Immature natural killer cell (primary cell): ENCODE measurements around the gene APBA1. TPM values are rescaled to one million over a fixed set of nuclear protein-coding genes. Genes with fewer than 3 reads are reported as not detected.

Source experiments
- DNase-seq, 3 donors: peaks; one replicate each; pipeline ENCODE4 v3.0.0; 2022; ENCODE audit warnings: mixed read lengths in 1 of 3
- H3K27ac Mint-ChIP-seq, 6 donors: one replicate each; pipeline ENCODE4 v1.8.0; 2020; ENCODE audit warnings: mixed read lengths in 6 of 6, mild to moderate bottlenecking in 5 of 6, inconsistent platforms in 4 of 6, moderate library complexity in 3 of 6
- H3K27me3 Mint-ChIP-seq, 3 donors: one replicate each; pipeline ENCODE4 v1.8.0; 2020 to 2021; ENCODE audit warnings: low read depth in 3 of 3, mild to moderate bottlenecking in 3 of 3, mixed read lengths in 3 of 3, moderate library complexity in 3 of 3, inconsistent platforms in 1 of 3
- H3K36me3 Mint-ChIP-seq, 3 donors: one replicate each; pipeline ENCODE4 v1.8.0; 2020; ENCODE audit warnings: mixed read lengths in 3 of 3, inconsistent platforms in 2 of 3, mild to moderate bottlenecking in 2 of 3
- H3K4me1 Mint-ChIP-seq, 2 donors: one replicate each; pipeline ENCODE4 v1.8.0; 2020; ENCODE audit warnings: inconsistent platforms in 2 of 2, mild to moderate bottlenecking in 2 of 2, mixed read lengths in 2 of 2, moderate library complexity in 1 of 2
- H3K4me3 Mint-ChIP-seq, 5 donors: one replicate each; pipeline ENCODE4 v1.8.0; 2020; ENCODE audit warnings: mild to moderate bottlenecking in 5 of 5, mixed read lengths in 5 of 5, inconsistent platforms in 3 of 5, moderate library complexity in 3 of 5
- H3K9me3 Mint-ChIP-seq, 6 donors: one replicate each; pipeline ENCODE4 v1.8.0; 2020; ENCODE audit warnings: mild to moderate bottlenecking in 6 of 6, mixed read lengths in 6 of 6, inconsistent platforms in 4 of 6, moderate library complexity in 3 of 6
- polyA plus RNA-seq, 3 donors: library from polyadenylated mRNA; unstranded; fragments of 300-500 nt; fragmentation: Illumina TruSeq; gene quantifications; one replicate each; pipeline ENCODE4 v1.2.3, GENCODE V29; 2021

The APBA1 gene
- not detected for polyA plus RNA-seq

DNA sequence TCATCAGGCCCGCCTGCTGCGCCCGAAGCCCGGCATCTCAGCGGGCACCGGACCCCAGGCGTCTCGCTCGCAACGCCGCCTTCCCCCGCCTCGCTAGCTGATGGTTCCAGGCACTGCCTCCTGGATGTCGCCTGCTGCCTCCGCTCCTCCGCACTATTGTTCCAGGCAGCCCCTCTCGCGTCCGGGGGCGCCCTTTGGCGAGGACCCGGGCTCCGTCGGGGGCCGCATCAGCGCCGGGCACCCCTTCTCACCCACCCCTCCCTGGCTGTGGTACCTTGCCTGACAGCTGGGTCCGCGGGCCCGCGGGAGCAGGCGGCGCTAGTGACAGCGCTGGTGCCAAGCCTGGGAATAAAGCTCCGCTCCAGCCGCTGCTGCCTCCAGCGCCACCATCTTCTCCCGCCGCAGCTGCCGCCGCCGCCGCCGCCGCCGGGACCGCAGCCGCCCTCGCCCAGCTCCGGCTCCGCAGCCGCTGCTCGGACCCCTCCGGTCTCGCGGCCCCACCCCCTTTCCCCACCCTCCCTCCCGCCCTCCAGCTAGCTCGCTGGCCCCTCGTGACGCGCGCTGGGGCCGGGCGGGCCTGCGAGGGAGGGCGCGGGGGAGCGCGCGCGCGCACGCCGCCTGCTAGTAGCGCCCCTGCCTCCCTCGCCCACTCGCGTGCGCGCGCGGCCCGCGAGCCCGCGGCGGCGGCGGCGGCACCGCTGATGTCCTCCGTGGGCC lies at the start of gene APBA1:
Gene APBA1 (minus strand): TSS at position 493 of the 717 bp plus-strand sequence.
- peaks cover 19 to 24% of the 10 kb centered on the region in 2 donors for H3K4me1 Mint-ChIP-seq
- H3K36me3 Mint-ChIP-seq, result no peaks in the 10 kb centered on the region
- H3K4me3 Mint-ChIP-seq, result peak within 1 kb of the TSS; percentile 78 to 87 (median 79)
- H3K9me3 Mint-ChIP-seq, result no peaks in the 10 kb centered on the region
- peaks cover 0 to 10% (median 8%) of the 10 kb centered on the region in 3 donors for H3K27me3 Mint-ChIP-seq
- DNase-seq, result peak; percentile 46 to 51 (median 48)
- peak within 1 kb of the TSS in 2 of 6 donors; percentile 26 to 69 for H3K27ac Mint-ChIP-seq

DNA sequence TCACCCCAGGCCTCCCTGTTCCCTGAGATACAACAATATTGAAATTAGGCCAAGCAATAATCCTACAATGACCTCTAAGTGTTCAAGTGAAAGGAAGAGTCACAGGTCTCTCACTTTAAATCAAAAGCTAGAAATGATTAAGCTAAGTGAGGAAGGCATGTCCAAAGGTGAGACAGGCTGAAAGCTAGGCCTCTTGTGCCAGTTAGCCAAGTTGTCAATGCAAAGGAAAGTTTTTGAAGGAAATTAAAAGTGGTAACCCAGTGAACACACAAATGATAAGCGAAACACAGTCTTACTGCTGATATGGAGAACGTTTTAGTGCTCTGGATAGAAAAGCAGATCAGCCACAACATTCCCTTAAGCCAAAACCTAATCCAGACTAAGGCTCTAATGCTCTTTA lies 47.8 kb upstream of the APBA1 start:
- Mint-ChIP-seq H3K4me1 (no peaks in the 10 kb centered on the region), H3K4me3 (no peak overlapping the region), H3K27me3 (no peaks in the 10 kb centered on the region), H3K36me3 (peaks cover 37 to 66% (median 38%) of the 10 kb centered on the region in 3 donors), H3K27ac (peak overlapping the region in 1 of 6 donors; percentile 5), H3K9me3 (no peaks in the 10 kb centered on the region)
- DNase-seq, result no peak

DNA sequence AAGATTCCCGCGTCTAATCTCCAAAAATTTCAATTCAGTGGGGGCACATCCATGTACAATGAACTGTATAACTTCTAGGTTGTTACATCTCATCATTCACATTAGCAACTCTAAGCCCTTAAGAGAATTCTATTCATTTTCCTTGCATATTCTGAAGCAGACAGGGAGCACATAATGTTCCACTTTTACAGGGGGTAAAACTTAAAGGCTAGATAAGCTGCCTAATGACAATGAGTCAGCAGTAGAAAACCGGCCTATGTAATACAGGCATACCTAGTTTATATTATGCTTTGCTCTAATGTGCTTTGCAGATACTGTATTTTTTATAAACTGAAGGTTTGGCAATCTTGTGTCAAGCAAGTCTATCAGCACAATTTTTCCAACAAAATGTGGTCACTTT lies 47.2 kb upstream of the APBA1 start:
- Mint-ChIP-seq H3K36me3 (peaks cover 38 to 63% (median 43%) of the 10 kb centered on the region in 3 donors), H3K9me3 (no peaks in the 10 kb centered on the region), H3K27me3 (no peaks in the 10 kb centered on the region), H3K4me1 (no peaks in the 10 kb centered on the region), H3K27ac (no peak overlapping the region), H3K4me3 (no peak overlapping the region)
- no peak for DNase-seq

DNA sequence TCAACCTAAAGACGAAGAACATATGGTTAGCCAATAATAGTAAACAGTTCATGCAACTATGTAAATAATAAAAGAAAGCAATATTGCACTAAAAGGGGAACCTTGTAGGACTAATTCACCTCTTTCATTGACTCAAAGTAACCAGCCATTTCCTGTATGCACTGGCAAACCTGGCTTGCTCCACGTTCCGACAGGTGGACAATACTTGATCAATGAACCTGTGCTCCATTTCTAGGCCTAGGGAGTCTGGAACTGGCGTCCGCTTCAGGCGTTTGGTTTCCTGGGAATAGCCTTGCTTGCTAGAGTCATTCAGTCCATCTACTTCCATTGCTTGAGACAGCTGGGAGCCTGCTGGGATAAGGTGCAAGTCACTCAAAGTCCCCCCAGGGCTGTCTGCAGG lies 46.0 kb upstream of the APBA1 start:
- H3K4me1 Mint-ChIP-seq, result no peaks in the 10 kb centered on the region
- H3K9me3 Mint-ChIP-seq, result no peaks in the 10 kb centered on the region
- no peaks in the 10 kb centered on the region for H3K27me3 Mint-ChIP-seq
- H3K4me3 Mint-ChIP-seq, result no peak overlapping the region
- no peak overlapping the region for H3K27ac Mint-ChIP-seq
- no peak for DNase-seq
- H3K36me3 Mint-ChIP-seq, result peaks cover 34 to 59% (median 41%) of the 10 kb centered on the region in 3 donors

DNA sequence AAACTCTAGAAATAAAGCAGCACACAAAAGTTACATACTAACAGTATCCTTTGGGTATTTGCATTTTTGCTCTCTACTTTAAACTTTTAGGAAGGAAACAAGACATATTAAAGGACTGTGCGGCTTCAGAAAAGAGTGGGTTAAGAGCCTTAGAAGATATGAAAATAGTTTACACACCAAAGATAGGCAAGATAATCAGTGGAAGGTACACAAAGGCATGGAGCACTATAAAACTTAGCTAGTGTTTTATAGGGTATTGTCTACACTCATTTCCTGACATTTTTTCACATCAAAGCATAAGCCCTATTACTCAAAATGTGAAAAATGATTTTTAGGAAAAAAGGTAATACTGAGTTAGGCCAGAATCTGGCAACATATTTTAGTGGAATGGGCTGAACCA lies 43.7 kb upstream of the APBA1 start:
- DNase-seq, result no peak
- no peaks in the 10 kb centered on the region for H3K4me1 Mint-ChIP-seq
- H3K9me3 Mint-ChIP-seq, result no peaks in the 10 kb centered on the region
- H3K27me3 Mint-ChIP-seq, result no peaks in the 10 kb centered on the region
- peaks cover 29 to 52% (median 35%) of the 10 kb centered on the region in 3 donors for H3K36me3 Mint-ChIP-seq
- no peak overlapping the region for H3K4me3 Mint-ChIP-seq
- H3K27ac Mint-ChIP-seq, result peak overlapping the region in 1 of 6 donors; percentile 20

DNA sequence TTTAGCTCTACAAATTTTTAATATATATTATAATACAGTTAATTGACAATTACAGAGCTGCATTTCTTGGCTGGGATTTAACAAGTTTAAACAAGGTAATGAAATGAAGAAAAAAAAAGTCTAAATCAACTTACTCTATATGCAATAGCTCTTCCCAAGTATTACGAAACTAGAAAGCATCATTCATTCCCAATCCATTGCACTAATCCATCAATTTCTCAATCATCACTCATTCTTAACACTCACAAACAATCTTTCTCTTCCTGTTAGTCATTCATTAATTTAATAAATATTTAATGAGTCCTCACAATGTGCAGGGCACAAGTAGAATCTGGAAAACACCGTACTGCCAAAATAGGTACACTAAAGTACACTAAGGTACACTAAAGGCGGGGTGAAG lies 42.9 kb upstream of the APBA1 start:
- DNase-seq, result no peak
- H3K36me3 Mint-ChIP-seq, result peaks cover 24 to 46% (median 31%) of the 10 kb centered on the region in 3 donors
- no peaks in the 10 kb centered on the region for H3K9me3 Mint-ChIP-seq
- peaks cover 0 to under 1% of the 10 kb centered on the region in 2 donors for H3K4me1 Mint-ChIP-seq
- no peak overlapping the region for H3K4me3 Mint-ChIP-seq
- no peak overlapping the region for H3K27ac Mint-ChIP-seq
- no peaks in the 10 kb centered on the region for H3K27me3 Mint-ChIP-seq

DNA sequence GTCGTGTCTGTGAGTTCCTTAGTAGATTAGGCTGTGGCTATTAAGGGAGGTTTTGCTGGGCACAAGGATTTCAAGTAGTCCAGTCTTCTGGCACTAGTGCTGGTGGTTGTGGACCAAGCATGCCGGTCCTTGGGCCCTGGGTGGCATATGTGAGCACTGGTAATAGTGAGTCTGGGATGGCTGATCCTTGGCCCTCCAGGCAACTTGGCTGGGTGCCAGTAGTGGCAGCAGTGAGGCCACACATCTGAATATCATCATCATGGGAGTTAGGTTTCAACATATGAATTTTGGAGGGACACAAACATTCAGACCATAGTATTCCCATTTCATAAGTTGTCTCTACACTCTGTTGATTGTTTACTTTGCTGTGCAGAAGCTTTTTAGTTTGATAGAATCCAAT lies 25.3 kb upstream of the APBA1 start:
- no peak for DNase-seq
- peaks cover 14 to 52% (median 33%) of the 10 kb centered on the region in 6 donors for H3K9me3 Mint-ChIP-seq
- no peak overlapping the region for H3K4me3 Mint-ChIP-seq
- no peaks in the 10 kb centered on the region for H3K4me1 Mint-ChIP-seq
- H3K27me3 Mint-ChIP-seq, result peaks cover 1 to 6% (median 4%) of the 10 kb centered on the region in 3 donors
- peaks cover 0 to 12% (median 11%) of the 10 kb centered on the region in 3 donors for H3K36me3 Mint-ChIP-seq
- H3K27ac Mint-ChIP-seq, result no peak overlapping the region

DNA sequence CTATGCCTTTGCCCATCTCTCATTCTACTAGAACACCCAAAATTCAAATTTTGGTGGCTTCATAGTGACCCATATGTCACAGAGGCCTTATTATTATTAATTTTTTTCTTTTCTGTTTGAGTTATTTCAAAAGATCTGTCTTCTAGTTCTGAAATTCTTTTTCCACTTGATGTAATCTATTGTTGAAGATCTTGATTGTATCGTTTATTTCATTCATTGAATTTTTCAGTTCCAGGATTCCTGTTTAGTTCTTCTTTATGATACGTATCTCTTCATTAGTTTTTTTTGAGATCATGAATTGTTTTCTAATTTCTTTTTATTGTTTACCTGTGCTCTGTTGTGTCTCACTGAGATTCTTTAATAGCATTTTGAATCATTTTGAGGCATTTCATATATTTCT lies 24.6 kb upstream of the APBA1 start:
- Mint-ChIP-seq H3K4me1 (no peaks in the 10 kb centered on the region), H3K27ac (no peak overlapping the region), H3K27me3 (peaks cover 5 to 7% (median 5%) of the 10 kb centered on the region in 3 donors), H3K4me3 (no peak overlapping the region), H3K36me3 (peaks cover 0 to 11% (median 10%) of the 10 kb centered on the region in 3 donors), H3K9me3 (peaks cover 12 to 49% (median 31%) of the 10 kb centered on the region in 6 donors)
- no peak for DNase-seq

DNA sequence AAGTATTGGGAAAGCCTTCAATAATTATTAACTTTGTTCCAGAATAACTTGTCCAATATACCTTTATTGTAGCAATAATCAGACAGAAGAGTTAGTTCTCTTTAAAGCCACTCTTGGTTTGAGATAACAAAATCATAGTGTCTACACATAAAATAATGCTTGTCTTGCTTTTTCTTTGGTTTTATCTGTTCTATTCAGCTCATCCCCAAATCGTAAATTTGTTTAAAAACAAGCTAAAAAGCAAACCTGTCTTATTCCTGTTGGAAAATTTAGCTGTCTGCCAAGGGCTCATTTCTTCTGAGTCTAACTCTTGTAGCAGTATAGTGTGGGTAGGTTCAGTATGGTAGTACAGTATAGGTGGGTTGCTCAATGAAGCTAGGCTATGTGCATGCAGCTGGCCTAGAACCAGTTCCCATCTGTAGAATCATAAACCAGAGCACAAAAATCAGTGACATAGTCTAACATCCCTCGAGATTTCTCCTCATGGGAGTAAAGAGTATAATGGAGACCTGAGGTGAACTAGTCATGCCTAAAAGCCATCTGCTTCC lies 17.9 kb upstream of the APBA1 start:
- Mint-ChIP-seq H3K4me3 (no peak overlapping the region), H3K9me3 (peaks cover 0 to 4% (median under 1%) of the 10 kb centered on the region in 6 donors), H3K27ac (no peak overlapping the region), H3K4me1 (no peaks in the 10 kb centered on the region), H3K27me3 (peaks cover 3 to 12% (median 11%) of the 10 kb centered on the region in 3 donors), H3K36me3 (no peaks in the 10 kb centered on the region)
- DNase-seq, result no peak

DNA sequence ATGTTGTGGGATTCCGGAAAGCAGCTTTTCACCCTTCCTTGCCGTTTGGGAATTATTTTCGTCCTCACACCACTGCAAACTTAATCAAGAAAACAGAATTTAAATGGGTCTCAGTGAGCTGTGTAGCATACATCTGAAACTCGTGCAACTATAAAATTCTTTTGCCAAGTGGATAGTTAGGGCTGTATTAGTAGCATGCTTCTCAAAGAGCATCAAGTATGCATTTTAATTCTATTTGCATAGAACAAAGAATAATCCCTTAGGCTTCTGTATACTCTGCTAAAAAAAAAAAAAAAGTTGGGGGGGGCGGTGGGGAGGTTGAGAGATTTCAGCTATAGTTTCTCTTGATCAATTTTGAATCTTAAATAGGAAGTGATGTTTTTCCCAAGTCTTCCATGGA lies 11.8 kb upstream of the APBA1 start:
- no peaks in the 10 kb centered on the region for H3K36me3 Mint-ChIP-seq
- H3K4me3 Mint-ChIP-seq, result no peak overlapping the region
- DNase-seq, result no peak
- no peaks in the 10 kb centered on the region for H3K9me3 Mint-ChIP-seq
- peaks cover 0 to 5% (median 3%) of the 10 kb centered on the region in 3 donors for H3K27me3 Mint-ChIP-seq
- no peaks in the 10 kb centered on the region for H3K4me1 Mint-ChIP-seq
- H3K27ac Mint-ChIP-seq, result no peak overlapping the region

DNA sequence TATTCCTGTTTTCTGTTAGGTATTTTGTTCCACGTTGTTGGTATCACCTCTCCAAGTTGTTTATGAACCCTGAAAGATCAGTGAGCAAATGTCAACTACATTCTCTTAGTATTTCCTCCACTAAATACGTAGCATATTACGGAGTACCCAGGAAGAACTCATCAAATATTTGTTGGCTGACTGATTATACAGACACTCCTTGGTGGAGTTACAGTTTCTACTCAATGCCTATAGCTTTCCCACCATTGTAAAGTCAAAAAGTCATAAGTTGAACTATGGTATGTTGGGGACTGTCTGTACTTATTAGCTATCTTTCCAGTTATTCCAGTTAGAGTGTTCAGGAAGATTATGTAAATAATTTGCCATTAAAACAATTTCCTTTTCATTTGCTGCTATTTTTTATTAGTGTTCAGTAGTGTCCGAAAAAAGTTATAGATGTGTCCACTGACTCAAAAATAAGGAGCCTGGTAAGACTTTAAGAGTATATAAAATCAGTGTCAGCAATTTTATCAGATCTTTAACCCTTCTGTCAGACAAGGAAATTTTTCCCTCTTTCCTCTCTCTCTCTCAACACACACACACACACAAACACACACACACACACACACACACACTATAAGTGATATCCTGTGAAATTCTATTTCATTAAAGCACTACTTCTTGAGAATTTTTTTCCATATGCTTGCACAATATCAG lies 6.8 kb upstream of the APBA1 start:
- Mint-ChIP-seq H3K27me3 (peaks cover 0 to 8% (median 4%) of the 10 kb centered on the region in 3 donors), H3K36me3 (no peaks in the 10 kb centered on the region), H3K27ac (no peak overlapping the region), H3K9me3 (no peaks in the 10 kb centered on the region), H3K4me1 (peaks cover 7 to 10% of the 10 kb centered on the region in 2 donors), H3K4me3 (no peak overlapping the region)
- no peak for DNase-seq

DNA sequence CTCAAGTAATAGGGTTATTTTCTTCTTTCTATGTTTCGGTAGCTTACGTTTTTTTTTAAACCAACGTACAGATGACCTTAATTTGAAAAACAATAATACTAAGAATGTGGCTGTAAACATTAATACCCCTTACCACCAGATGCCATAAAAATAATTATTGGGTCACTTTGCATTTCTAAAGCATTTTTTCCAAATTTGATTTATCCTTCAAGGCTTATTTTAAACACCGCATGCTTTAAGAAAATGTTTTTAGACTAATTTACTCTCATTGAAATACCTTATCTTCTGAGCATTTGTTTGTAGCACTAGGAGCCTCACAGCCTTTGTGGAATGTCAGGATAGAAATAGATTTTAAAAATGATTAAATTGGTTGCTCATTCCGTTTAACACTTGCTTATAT lies 5.8 kb upstream of the APBA1 start:
- no peaks in the 10 kb centered on the region for H3K36me3 Mint-ChIP-seq
- no peak for DNase-seq
- H3K4me1 Mint-ChIP-seq, result peaks cover 12 to 18% of the 10 kb centered on the region in 2 donors
- no peak overlapping the region for H3K27ac Mint-ChIP-seq
- no peak overlapping the region for H3K4me3 Mint-ChIP-seq
- H3K9me3 Mint-ChIP-seq, result no peaks in the 10 kb centered on the region
- H3K27me3 Mint-ChIP-seq, result peaks cover 0 to 8% (median 4%) of the 10 kb centered on the region in 3 donors

DNA sequence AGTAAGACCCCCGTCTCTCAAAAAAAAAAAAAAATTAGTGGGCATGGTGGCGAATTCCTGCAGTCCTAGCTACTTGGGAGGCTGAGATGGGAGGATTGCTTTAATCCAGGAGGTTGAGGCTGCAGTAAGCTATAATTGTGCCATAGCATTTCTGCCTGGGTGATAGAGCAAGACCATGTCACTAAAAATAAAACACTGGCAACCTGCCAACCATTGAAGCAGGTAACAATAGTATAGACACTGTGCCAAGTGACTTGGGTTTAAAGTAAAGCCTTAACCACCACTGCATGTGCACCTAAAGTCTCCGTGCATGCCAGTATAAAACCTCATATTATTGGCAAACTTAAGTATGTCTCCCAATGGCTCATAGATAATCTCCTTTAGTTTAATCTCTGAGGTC lies 3.4 kb upstream of the APBA1 start:
- Mint-ChIP-seq H3K27ac (no peak overlapping the region), H3K4me3 (no peak overlapping the region), H3K4me1 (peaks cover 19 to 24% of the 10 kb centered on the region in 2 donors), H3K36me3 (no peaks in the 10 kb centered on the region), H3K9me3 (no peaks in the 10 kb centered on the region), H3K27me3 (peaks cover 0 to 13% (median 7%) of the 10 kb centered on the region in 3 donors)
- DNase-seq, result no peak
